8988T (cell line): ENCODE results near the gene ZNF345.

Source experiments
- DNase-seq: peaks from one replicate; pipeline ENCODE4 v3.0.0; 2011

The ZNF345 gene

GRCh38 chr19:36918090-36918489 lies 67.4 kb downstream of the ZNF345 start:
- DNase-seq = no peak
